Hematopoietic multipotent progenitor cell treated with erythropoietin and hydrocortisone succinate and interleukin-3 and kit ligand, for 4 days (in vitro differentiated cells): Measurements from ENCODE around the gene PDE4B.

ENCODE experiments used
- DNase-seq: peaks from one replicate; pipeline ENCODE4 v3.0.0-alpha.2; 2015

Gene PDE4B

GRCh38 chr1:66143651-66144050 is 351.0 kb downstream of the PDE4B start:
- peak; percentile 53 for DNase-seq

DNA sequence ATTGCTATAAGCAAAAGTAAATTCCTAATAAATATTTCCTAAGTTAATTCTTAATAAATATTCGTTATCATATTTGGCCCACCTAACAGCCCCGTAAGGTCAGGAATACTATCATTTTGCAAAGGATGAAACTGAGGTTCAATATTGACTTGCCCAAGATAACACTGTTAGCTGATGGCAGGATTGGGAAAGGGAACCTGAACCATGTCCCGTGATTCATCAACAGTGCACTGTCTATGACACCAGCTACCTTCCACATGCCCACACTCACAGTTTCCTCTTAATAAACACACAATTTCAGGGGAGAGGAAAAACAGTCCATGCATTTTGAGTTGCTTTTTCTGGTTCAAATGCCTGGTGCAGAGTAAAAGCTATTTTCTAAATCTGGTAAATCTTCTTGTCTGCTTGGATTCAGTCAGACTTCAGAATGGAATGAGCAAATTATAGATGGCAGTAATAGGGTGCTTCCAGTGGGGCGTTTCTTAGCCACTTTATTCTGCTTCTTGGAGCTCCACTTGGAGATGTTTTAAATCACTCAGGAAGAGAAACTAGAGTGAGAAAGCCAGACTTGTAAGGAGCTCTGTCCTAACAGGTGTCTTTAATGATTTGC is 354.6 kb downstream of the PDE4B start:
- DNase-seq, result no peak

- no peak for DNase-seq
Observed at GRCh38 chr1:66152034-66152433, 359.3 kb downstream of the PDE4B start.

DNA sequence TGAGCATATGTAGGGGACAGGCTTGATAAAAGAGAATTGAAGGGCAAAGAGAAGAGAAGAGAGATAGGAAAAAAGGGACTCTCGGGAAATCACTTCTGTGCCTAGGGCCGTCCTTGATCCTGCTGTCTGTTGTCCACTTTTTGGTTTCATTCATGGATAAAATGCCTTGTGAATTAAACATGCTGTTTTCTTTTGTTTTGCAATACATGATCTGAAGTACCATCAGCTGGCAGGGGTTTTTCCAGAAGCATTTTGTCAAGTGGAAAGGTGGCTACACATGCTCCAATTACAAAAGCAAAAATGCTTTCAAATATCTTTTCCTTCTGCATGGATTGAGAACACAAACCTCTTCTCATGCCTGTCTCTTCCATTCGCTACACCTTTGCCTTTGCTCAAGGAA is 361.7 kb downstream of the PDE4B start:
- DNase-seq, result no peak

GRCh38 chr1:66156144-66156543 is 363.4 kb downstream of the PDE4B start:
- DNase-seq, result no peak

DNA sequence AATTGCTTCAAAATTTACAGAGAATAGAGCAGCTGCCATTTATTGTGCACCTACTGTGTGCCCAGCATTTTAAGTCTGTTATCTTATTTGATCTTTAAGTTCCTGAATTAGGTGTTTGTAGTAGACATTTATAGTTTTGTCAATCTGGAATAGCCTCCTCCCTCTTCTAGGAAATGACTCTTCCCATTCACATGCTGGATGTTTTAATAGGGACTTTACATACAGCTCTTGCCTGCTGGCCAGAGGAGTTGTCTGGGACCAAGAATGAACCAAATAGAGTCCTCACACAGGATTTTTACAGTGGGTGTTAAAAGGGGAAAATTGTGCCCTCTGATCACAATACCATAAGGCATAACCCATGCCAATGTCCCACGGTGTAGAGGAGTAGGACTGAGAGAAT is 367.1 kb downstream of the PDE4B start:
- no peak for DNase-seq

DNA sequence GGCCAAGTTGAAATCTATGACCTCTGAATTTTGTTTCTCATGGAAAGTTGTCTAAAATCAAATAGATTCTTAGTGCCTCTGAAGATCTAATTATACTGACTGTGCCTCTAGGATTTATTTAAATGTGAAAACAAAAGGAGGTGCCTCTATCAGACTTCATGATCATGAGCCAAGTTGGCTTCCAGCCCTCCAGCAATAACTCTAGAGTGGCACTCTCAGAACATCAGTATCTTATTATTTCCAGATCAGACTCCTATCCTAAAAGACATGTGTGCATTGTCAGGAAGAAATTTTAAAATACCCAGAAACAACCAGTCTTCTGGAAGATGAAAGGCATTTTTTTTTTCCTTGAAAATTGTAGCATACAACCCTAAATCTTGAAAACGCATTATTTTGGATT is 368.0 kb downstream of the PDE4B start:
- no peak for DNase-seq

- no peak for DNase-seq
Observed at GRCh38 chr1:66166753-66167152, 374.1 kb downstream of the PDE4B start.

GRCh38 chr1:66167267-66167666 is 374.6 kb downstream of the PDE4B start:
- DNase-seq, result no peak

GRCh38 chr1:66168467-66168887 is 375.8 kb downstream of the PDE4B start:
- no peak for DNase-seq

DNA sequence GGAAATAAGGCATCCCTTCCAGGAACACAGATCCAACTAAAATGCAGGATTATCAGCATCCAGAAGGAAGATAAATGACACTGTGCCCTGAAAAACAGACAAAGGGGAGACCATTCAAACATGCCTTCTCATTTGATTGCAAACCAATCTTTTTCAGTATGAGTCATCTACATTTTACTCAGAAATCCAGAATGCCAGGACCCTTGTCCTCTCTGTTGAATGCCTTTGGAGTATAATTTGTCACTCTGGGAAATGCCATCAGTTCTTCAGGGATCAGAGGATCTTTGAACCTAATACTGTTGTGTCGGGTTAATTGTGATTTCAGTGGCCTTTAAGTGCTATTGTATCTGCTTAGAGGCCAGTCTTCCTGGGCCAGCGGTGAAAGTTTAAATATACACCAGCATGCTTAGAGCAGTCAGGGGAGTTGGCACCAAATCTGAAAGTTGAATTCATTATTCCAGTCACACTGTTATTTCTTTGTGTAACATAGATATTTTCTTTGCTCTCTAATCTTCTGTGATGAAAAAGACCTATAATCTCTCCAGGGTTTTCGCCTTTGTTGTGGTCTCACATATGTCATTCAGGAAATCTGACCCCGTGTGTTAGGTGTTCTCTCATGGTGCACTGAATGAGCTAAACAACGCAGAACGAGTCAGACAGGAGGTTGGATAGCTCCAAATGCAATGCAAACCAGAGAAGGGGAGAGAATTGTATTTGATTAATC is 376.4 kb downstream of the PDE4B start:
- no peak for DNase-seq

DNA sequence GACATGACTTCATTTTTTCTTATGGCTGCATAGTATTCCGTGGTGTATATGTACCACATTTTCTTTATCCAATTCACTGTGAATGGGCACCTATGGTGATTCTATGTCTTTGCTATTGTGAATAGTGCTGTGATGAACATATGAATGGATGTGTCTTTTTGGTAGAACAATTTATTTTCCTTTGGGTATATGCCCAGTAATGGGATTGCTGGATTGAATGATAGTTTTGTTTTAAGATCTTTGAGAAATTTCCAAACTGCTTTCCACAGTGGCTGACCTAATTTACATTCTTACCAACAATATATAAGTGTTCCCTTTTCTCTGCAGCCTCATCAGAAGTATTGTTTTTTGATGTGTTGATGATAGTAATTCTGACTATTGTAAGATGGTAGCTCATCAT is 379.6 kb downstream of the PDE4B start:
- no peak for DNase-seq

GRCh38 chr1:66175098-66175497 is 382.4 kb downstream of the PDE4B start:
- no peak for DNase-seq

DNA sequence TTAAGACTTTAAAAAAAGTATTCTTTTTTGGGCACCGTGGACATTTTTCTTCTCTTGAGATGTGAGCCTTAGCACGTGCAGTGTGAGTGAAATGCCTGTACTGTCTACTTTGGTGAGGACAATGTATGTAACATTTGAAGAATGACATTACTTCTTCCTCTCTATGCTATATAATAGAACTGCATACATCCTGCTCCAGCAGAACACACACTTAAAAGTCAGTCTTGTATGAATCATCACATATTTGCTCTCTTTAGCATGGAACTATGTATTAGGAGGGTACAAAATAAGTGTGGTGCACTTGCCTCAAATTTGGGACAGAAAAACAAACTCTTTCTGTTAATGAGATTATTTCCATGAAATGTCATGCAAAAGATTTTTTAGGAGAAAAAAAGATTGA is 382.9 kb downstream of the PDE4B start:
- no peak for DNase-seq

- no peak for DNase-seq
Observed at GRCh38 chr1:66176012-66176715, 383.5 kb downstream of the PDE4B start.

DNA sequence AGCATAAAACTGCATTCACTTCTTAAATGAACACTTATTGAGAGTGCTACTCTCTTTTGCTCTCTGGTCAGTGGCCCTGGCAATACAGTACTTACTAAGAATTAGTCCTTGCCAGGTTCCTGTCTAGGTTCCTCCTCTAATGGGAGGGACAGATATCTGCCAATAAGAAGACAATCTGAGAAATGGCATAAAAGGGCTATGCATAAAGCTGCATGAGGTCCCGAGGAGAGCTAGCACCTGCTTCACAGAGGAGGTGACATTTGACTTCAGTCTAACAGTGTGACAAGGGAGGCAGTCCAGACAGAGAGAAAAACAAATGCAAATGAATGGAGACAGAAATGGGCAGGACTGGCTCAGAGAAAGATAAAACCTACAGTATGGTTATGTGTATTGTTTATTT is 384.1 kb downstream of the PDE4B start:
- no peak for DNase-seq

DNA sequence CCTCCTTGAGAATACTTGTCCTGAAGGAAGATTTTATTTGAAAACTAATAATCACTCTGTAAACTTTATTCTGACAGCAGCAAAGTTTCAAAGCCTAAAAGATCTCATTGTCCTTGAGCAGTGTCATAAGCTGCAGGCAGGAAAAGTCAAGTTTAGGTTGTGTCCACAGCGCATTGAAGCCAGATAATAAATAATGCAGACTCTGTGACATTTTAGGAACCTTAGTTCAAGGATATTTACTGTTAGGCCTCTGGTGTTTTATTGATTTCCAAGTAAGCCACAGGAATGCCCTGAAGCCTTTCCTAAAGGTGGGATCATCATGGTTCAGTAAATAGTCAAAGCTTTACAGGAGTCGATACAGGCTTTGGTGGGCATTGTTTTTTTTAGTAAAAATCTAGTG is 384.8 kb downstream of the PDE4B start:
- DNase-seq, result no peak

- no peak for DNase-seq
Observed at GRCh38 chr1:66182026-66182425, 389.3 kb downstream of the PDE4B start.

DNA sequence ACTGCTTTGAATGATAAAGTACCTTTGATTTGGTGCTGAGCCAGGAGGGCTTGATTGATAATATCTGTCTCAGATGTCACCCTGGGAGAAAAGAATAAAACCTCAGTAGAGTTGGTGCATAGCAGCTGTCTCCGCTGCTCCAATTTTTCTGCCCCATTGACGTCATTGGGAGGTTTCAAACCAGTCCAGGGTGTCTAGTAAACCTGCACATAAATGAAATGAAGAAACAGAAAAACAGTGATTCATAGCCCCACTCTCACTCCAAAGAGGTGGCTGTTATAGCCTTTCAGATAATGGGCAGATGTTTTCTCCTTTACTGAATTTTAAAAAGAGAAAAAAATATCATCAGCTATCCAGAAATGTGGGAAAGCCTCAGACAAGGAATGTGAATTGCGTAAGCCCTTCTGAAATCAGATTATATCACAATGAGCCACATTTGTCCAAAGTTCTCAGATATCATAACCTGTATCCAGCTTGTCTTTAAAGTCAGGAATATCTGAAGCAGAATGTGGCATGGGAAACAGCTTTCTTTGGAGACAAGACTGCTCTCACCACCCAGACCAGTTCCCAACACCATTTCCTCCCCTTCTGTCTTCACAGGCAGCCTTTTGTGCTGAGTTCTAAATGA is 390.0 kb downstream of the PDE4B start:
- DNase-seq, result no peak

GRCh38 chr1:66183400-66183799 is 390.7 kb downstream of the PDE4B start:
- no peak for DNase-seq

GRCh38 chr1:66197120-66197519 is 404.4 kb downstream of the PDE4B start:
- no peak for DNase-seq

DNA sequence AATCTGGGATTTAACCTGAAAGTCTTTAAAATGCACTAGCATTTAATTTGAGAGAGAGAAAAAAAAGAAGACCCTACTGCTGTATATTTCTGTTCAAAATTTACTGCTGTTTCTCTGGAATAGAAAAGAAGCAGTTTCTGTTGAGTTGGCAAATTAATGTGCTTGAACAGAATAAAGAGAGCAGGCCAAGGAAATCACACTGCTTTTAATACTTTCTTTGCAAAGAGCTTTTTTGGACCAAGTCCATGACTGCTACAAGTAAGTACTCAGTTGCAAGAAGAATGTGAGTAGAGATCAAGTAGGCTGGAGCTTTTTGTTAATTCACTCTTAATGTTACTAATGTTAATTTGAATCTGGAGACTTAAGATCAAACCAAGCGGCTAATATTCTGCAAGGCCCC is 405.1 kb downstream of the PDE4B start:
- no peak for DNase-seq

DNA sequence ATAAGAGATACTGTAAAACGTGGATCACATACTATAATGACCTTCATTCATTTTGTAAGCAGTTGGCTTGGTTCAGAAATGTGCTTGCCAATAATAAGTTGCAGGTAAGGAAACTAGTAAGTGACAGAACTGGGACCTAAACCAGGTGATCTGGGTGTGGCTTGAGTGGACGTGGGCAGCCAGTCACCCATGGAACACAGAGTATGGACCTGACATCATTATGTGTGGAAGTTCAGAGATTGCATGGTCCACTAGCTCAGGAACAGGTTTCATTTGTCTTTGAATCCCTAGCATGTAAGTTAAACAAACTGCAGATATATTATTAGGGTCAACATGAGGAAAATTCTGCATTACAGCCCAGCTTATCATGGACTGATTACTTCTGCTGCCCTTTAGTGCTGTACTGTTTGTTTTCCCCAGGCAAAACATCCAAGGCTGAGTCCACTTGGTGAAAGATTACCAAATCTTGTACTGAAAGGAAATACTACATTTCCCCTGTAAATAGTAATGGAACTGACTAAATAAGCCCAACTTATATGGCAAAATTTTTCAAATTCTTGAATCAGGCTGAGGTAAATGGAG is 414.0 kb downstream of the PDE4B start:
- no peak for DNase-seq
